Body of pancreas (tissue), 4 donors: ENCODE measurements around the gene COL4A2.

Experiments used
- POLR2A ChIP-seq, 3 donors: fragments of 450-650 bp; IDR thresholded peaks; one replicate each; pipeline ENCODE4 v1.6.1; 2016; ENCODE audit warnings: antibody characterized with exemption in 3 of 3, mild to moderate bottlenecking in 2 of 3
- TF ChIP-seq, protein P1 (sequence below), 7 experiments: fragments of 450-650 bp in 4 of 7; fragments of 200-600 bp in 3 of 7; sonication (generic) in 3 of 7; IDR thresholded peaks; one replicate each; pipeline ENCODE4 v1.5.1; 2016 to 2019; ENCODE audit warnings: antibody characterized with exemption in 7 of 7

GRCh38 chr13:110464556-110465333 is 157.7 kb downstream of the COL4A2 start:
- TF ChIP-seq, protein P1, sequence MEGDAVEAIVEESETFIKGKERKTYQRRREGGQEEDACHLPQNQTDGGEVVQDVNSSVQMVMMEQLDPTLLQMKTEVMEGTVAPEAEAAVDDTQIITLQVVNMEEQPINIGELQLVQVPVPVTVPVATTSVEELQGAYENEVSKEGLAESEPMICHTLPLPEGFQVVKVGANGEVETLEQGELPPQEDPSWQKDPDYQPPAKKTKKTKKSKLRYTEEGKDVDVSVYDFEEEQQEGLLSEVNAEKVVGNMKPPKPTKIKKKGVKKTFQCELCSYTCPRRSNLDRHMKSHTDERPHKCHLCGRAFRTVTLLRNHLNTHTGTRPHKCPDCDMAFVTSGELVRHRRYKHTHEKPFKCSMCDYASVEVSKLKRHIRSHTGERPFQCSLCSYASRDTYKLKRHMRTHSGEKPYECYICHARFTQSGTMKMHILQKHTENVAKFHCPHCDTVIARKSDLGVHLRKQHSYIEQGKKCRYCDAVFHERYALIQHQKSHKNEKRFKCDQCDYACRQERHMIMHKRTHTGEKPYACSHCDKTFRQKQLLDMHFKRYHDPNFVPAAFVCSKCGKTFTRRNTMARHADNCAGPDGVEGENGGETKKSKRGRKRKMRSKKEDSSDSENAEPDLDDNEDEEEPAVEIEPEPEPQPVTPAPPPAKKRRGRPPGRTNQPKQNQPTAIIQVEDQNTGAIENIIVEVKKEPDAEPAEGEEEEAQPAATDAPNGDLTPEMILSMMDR (IDR thresholded peaks at IDR 0.05) = no peak
- TF ChIP-seq POLR2A (IDR thresholded peaks at IDR 0.05) = no peak
